ENCODE results near the gene AAGAB.

DNA sequence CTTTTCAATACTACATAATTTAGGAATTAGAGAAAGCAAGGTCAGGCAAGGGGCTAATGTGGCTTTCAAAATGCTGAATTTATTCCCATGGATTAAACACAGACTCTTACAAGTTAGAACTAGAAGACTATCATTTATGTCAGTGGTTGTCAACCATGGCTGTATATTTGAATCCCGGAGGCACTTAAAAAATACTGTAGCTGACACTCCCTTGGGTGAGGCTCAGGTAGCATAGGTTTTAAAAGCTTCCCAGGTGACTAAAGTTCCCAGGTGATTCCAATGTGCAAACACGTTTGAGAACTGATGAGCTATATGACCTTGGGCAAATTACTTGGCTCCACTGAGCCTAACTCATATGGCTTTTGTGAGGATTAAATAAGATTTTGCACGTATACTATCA is 29.6 kb downstream of the AAGAB start:
- no peak for TF ChIP-seq POLR2A (IDR thresholded peaks at IDR 0.05)
- no peak for TF ChIP-seq CTCF (IDR thresholded peaks at IDR 0.05)

Measured in testis (tissue), 2 donors.